IPS-20b (cell line): Measurements from ENCODE around the gene ZBTB18.

ENCODE experiments used
- H3K27ac ChIP-seq: one replicate; pipeline ENCODE4 v1.5.1; 2013; ENCODE audit warnings: low read length
- H3K27me3 ChIP-seq: 2 replicates; pipeline ENCODE4 v1.6.1; 2013; ENCODE audit warnings: mild to moderate bottlenecking, low read length, inconsistent platforms; ENCODE audit not compliant: insufficient read depth
- H3K36me3 ChIP-seq: 2 replicates; pipeline ENCODE4 v1.6.1; 2013; ENCODE audit warnings: low read depth, mild to moderate bottlenecking, inconsistent platforms, low read length, moderate library complexity; ENCODE audit not compliant: insufficient read depth
- H3K4me1 ChIP-seq: 2 replicates; pipeline ENCODE4 v1.6.1; 2013; ENCODE audit warnings: mild to moderate bottlenecking, control low read depth, inconsistent platforms, low read length, moderate library complexity; ENCODE audit not compliant: insufficient read depth
- H3K4me3 ChIP-seq: 2 replicates; pipeline ENCODE4 v1.5.1; 2013; ENCODE audit warnings: mild to moderate bottlenecking, low read length, inconsistent platforms
- H3K9ac ChIP-seq: 2 replicates; pipeline ENCODE4 v1.6.1; 2013; ENCODE audit warnings: low read depth, mild to moderate bottlenecking, inconsistent platforms, low read length, moderate library complexity
- H3K9me3 ChIP-seq: 2 replicates; pipeline ENCODE4 v1.6.1; 2013; ENCODE audit warnings: mild to moderate bottlenecking, low read depth, low read length, inconsistent platforms; ENCODE audit not compliant: insufficient read depth

ZBTB18 gene

DNA sequence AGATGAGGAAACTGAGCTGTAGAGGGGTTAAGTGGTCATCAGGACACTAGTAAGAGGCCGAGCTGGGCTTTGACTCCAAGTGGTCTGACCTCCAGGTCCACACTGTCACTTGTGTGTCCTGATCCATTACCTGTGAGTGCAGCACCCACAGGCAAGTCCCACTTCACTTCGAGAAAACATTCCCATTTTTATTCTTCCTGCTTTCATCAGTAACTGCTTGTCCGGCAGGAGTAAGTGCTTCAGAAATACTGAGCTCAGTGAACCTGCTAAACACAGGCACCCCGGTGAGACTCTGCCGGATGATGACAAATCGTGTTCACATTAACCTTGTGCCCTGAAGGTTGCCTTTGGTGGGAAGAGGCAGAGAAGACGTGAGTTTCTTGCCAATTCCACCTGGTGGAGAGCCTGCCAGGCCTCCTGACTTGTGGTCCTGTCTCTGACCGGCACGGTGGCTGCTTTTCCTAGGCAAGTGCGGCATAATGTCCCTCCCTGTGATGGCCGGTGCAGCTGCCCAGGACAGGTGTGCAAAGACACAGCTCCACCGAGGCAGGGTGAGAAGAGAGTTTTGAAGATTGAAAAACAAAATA is 29.4 kb downstream of the ZBTB18 start:
- Histone ChIP-seq H3K4me1 (peaks cover 3% of the 10 kb centered on the region; the same call in 1 of the 2 replicates), H3K27me3 (no peaks in the 10 kb centered on the region), H3K36me3 (no peaks in the 10 kb centered on the region), H3K4me3 (no peak overlapping the region), H3K9ac (no peak overlapping the region), H3K9me3 (no peaks in the 10 kb centered on the region), H3K27ac (no peak overlapping the region)

DNA sequence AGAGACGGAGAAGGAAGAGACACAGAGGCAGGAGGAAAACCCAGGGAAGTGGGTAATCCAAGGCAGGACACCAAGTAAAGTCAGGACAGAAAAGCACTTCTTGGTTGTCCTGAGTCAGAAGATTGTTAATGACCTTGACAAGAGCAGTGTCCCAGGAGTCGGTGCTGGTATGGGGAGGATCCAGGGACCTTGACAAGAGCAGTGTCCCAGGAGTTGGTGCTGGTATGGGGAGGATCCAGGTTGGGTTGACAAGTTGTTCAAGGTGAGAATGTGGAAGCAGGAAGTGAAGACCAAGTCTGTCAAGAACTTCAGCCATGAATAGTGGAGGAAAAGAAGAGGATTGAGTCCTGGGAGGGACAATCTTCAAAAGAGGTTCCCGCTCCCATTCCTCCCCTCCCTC is 31.9 kb downstream of the ZBTB18 start:
- Histone ChIP-seq H3K4me3 (no peak overlapping the region), H3K36me3 (no peaks in the 10 kb centered on the region), H3K27me3 (no peaks in the 10 kb centered on the region)

DNA sequence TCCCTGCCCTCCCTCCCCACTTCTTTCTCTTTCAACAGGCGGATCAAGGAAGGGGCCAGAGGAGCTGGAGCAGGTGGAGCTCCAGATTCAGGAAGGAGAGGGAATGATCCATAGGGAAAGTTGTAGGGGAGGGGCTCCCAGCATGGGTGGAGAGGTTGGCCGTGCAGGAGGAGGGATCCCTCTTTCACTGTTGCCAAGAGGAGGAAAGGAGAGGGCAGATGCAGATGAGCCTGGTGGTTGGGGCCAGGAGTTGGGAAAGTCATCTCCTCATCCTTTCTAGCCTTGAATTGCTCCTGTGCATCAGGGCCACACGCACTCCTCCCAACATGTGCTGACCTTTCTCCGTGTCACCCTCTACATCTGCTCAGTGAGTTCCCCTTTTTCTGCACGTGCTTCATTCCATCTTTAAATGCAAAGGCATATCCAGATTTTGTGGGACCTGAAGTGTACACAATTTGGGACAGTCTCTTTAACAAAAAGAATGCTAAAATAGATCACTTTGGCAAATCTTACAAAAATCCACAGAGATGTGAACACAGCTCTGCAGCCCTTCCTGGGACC is 32.4 kb downstream of the ZBTB18 start:
- Histone ChIP-seq H3K27me3 (no peaks in the 10 kb centered on the region), H3K36me3 (no peaks in the 10 kb centered on the region), H3K4me1 (no peaks in the 10 kb centered on the region), H3K27ac (no peak overlapping the region), H3K4me3 (no peak overlapping the region), H3K9ac (no peak overlapping the region), H3K9me3 (no peaks in the 10 kb centered on the region)

More for the DNA sequence above, 31.9 kb downstream of the ZBTB18 start:
- no peaks in the 10 kb centered on the region for H3K4me1 ChIP-seq
- no peak overlapping the region for H3K9ac ChIP-seq
- H3K27ac ChIP-seq, result no peak overlapping the region
- H3K9me3 ChIP-seq, result no peaks in the 10 kb centered on the region

DNA sequence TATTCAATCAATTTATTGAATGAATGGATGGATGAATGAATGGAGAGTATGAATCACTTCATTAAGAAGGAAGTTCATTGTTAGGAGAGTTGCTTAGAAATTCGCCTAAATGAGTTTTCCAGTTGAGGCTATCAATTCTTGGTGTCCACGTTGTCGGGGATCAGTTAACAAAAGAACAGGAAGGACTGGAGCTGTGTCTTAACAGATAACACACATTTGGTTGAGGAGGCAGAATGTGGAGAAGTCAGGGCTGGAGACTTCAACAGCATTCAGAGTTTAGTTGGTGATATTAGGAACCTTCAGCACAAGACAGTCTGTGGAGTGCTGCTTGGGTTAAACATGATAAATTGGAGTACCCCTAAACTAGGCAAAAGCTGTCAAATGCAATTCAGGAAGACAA is 33.7 kb downstream of the ZBTB18 start:
- no peak overlapping the region for H3K9ac ChIP-seq
- no peak overlapping the region for H3K27ac ChIP-seq
- no peaks in the 10 kb centered on the region for H3K36me3 ChIP-seq
- no peak overlapping the region for H3K4me3 ChIP-seq
- H3K4me1 ChIP-seq, result no peaks in the 10 kb centered on the region
- no peaks in the 10 kb centered on the region for H3K27me3 ChIP-seq
- H3K9me3 ChIP-seq, result no peaks in the 10 kb centered on the region

DNA sequence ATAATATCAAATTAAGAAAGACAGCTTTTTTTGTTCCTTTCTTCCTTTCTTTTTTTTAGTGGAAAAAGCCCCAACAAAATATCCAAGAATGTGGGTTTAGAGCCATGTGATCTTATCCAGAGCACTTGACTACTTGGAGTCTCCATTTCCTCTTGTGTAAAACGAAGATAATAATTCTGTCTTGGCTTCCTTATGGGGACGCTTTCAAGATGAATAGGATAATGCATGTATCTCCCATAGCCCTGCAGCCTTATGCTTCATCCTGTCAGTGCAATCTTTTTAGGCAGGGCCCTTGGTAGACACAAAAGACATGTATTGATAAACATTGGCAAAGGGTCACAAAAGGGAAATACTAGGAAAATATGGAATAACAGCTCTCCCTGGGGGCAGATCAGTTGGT is 34.8 kb downstream of the ZBTB18 start:
- Histone ChIP-seq H3K27me3 (no peaks in the 10 kb centered on the region), H3K27ac (no peak overlapping the region), H3K9me3 (no peaks in the 10 kb centered on the region), H3K4me1 (no peaks in the 10 kb centered on the region), H3K4me3 (no peak overlapping the region), H3K9ac (no peak overlapping the region), H3K36me3 (no peaks in the 10 kb centered on the region)

DNA sequence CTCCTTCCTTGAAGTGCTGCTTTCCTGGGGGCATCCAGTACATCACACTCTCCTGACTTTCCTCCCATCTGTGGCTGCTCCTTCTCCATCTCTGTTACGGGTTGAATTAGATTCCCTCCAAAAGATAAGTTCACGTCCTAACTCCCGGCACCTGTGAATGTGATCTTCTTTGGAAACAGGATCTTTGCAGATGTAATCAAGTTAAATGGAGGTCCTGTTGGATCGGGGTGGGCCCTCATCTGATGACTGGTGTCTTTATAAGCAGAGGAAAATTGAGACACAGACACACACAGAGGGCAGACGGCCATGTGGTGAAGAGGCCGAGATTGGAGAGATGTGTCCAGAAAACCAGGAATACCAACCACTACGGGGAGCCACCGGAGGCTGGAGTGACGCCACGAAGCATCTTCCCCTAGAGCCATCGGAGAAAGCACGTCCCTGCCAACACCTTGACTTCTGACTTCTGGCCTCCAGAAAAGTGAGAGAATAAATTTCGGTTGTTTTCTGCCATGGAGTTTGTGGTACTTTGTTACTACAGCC is 36.0 kb downstream of the ZBTB18 start:
- Histone ChIP-seq H3K9me3 (no peaks in the 10 kb centered on the region), H3K36me3 (no peaks in the 10 kb centered on the region), H3K9ac (no peak overlapping the region), H3K4me1 (no peaks in the 10 kb centered on the region), H3K4me3 (no peak overlapping the region), H3K27ac (no peak overlapping the region), H3K27me3 (no peaks in the 10 kb centered on the region)

DNA sequence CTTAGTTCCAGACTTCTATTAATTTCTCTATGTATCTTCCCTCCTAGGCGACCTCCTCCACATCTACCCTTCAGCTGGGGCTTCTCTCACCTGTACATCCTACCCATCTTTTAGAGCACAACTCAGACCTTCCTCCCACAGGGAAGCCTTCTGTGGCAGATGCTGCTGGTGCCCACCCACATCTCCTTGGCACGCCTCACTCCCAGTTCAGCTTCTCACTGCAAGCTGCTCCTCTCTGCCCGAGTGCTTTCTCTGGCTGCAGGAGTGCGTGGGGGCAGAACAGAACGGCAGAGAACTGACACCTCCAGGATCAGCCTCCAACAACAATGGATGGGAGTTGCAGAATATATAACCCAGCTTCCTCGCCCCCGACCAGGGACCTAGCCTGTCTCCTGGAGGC is 36.5 kb downstream of the ZBTB18 start:
- Histone ChIP-seq H3K27ac (no peak overlapping the region), H3K36me3 (no peaks in the 10 kb centered on the region), H3K9ac (no peak overlapping the region), H3K4me3 (no peak overlapping the region), H3K27me3 (no peaks in the 10 kb centered on the region), H3K4me1 (no peaks in the 10 kb centered on the region), H3K9me3 (no peaks in the 10 kb centered on the region)

DNA sequence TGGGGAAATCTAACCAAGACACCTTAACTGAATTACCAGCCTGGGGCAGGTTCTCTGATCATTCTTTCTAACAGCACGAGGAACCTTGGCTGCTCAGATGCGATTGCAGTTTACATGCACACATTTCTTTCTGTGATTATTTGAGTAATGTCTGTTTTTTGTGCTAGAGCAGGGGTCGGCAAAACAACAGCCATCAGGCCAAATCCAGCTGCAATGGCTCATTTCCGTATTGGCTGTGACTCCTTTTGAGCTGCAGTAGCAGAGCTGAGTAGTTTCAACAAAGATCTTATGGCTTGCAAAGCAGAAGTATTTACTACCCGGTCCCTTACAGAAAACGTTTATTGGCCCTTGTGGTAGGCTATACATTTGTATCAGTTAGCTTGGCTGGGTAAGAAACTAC is 37.1 kb downstream of the ZBTB18 start:
- no peak overlapping the region for H3K9ac ChIP-seq
- H3K4me1 ChIP-seq, result no peaks in the 10 kb centered on the region
- H3K36me3 ChIP-seq, result no peaks in the 10 kb centered on the region
- H3K27ac ChIP-seq, result no peak overlapping the region
- no peaks in the 10 kb centered on the region for H3K9me3 ChIP-seq
- no peak overlapping the region for H3K4me3 ChIP-seq
- H3K27me3 ChIP-seq, result no peaks in the 10 kb centered on the region

DNA sequence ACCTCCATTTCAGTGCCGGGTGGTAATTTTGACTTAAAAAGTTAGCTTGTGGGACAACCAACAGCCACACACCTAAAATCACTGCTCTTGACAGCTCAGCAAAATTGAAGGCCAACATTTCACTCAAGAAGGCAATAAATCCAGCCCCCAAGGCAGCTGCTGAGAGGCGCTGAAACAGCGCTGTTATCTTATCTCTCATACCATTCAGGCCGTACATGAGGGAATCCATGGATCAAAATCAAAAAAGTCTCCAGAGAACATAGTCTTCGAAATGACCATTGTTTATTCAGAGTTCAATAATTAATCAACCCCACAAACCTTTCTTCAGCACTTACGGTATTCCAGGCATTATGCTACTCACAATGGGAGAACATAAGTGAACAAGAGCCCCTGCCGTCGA is 38.5 kb downstream of the ZBTB18 start:
- H3K27me3 ChIP-seq, result no peaks in the 10 kb centered on the region
- H3K27ac ChIP-seq, result no peak overlapping the region
- H3K36me3 ChIP-seq, result no peaks in the 10 kb centered on the region
- H3K9ac ChIP-seq, result no peak overlapping the region
- H3K4me1 ChIP-seq, result no peaks in the 10 kb centered on the region
- H3K9me3 ChIP-seq, result no peaks in the 10 kb centered on the region
- H3K4me3 ChIP-seq, result no peak overlapping the region

DNA sequence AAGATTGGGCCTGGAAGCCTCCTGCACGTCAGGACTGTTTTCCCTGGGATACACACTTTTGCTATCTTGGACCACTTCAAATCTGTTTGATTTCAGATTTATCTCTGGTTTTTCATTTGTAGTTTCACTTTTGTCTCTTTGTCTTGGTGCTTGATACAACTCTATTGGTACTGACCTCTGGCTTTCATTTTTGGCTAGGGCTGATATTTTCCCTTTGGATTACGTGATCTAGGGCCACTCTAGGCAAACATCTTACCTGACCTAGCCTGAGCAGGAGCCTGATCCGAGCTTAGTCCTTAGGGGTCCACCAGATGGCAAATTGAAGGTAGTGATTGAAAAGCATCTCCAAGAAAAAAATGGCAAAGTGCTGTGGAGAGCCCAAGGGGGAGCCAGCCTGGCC is 39.6 kb downstream of the ZBTB18 start:
- Histone ChIP-seq H3K36me3 (no peaks in the 10 kb centered on the region), H3K4me3 (no peak overlapping the region), H3K4me1 (no peaks in the 10 kb centered on the region), H3K27ac (no peak overlapping the region), H3K9ac (no peak overlapping the region), H3K9me3 (no peaks in the 10 kb centered on the region), H3K27me3 (no peaks in the 10 kb centered on the region)

DNA sequence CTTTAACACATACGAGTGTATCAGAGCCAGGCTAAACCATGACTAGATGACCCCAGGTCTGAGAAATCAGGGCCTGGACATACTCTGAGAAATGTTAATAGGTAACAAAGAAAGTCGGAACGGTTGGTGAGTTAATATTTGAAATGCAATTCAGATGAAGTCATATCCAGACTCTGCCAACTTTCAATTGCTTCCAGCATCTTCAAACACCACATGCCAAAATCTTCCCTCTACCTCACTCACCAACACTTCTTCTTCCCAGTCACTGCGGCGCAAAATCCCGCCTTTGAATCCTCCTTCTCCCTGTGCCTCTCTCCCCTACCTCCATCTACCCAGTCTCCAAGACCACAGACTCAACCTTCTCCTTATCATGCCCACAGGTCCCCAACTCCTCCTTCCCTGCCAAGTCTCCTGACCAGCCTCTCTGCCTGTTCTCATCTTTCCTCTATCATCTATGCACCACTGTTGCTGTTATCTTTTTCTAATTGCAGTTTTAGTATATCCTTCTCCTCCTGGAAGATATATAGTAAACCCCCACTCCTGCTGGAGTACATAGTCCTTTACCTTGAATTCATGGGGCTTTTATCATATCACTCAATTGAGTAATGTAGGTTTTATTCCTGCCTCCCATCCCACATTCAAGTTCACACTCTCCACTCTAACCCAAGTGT is 41.3 kb downstream of the ZBTB18 start:
- H3K36me3 ChIP-seq, result no peaks in the 10 kb centered on the region
- no peaks in the 10 kb centered on the region for H3K9me3 ChIP-seq
- H3K4me1 ChIP-seq, result no peaks in the 10 kb centered on the region
- H3K4me3 ChIP-seq, result no peak overlapping the region
- no peaks in the 10 kb centered on the region for H3K27me3 ChIP-seq
- H3K9ac ChIP-seq, result no peak overlapping the region
- no peak overlapping the region for H3K27ac ChIP-seq

DNA sequence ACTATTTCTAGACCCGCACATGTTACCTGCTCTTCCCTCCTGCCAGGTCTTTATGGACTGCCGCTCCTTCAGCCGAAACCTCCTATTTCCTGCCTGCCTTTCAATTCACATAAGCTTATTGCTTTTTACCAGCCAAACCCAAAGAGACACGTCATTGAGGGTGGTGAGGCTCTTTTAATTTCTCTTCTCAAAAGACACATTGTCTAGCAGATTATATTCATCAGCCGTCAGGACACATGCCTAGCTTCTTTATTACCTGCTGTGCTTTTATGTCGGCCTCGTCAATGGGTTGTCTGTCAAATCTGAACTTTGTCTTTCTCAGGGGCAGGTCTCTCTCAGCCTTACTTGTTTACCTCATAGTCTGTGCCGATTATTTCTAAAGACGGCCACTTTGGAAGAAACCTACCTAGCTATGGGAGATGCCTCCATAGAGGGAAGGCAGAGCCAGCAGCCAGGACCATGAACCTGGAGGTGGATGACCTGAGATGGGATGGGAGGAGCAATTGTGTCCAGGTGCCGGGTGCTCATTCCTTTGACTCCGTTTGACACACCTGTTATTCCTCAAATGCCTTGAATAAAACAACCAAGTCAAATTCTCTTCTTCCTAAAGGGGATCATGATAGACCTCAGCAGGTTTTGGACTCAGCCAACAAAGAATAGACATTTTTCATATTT is 42.0 kb downstream of the ZBTB18 start:
- H3K27ac ChIP-seq, result no peak overlapping the region
- H3K9me3 ChIP-seq, result no peaks in the 10 kb centered on the region
- no peaks in the 10 kb centered on the region for H3K36me3 ChIP-seq
- H3K9ac ChIP-seq, result no peak overlapping the region
- no peak overlapping the region for H3K4me3 ChIP-seq
- no peaks in the 10 kb centered on the region for H3K27me3 ChIP-seq
- H3K4me1 ChIP-seq, result no peaks in the 10 kb centered on the region
